ENCODE results near the gene DTX1.

Gene DTX1

GRCh38 chr12:113094738-113095137, 38.2 kb downstream of the DTX1 start:
- DNase-seq (ENCODE audit: low read depth), result no peak

DNA sequence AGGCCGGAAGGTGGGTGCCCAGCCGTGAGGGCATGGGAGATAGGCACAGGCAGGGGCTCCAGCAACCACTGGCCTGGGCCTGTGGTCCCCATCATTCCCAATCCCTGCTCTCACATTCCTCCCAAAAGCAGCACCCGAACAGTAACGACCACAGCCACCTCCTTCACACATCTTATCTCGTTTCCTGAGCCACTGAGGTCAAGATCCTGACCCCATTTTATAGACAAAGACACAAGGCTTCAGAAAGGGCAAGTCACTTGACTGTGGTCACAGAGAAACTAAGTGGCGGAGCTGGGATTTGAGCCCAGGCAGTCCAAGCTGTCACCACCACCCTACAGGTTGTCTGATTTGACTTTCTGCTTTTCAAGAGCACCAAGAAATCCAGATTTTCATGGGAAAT, 38.9 kb downstream of the DTX1 start:
- DNase-seq (ENCODE audit: low read depth), result no peak

DNA sequence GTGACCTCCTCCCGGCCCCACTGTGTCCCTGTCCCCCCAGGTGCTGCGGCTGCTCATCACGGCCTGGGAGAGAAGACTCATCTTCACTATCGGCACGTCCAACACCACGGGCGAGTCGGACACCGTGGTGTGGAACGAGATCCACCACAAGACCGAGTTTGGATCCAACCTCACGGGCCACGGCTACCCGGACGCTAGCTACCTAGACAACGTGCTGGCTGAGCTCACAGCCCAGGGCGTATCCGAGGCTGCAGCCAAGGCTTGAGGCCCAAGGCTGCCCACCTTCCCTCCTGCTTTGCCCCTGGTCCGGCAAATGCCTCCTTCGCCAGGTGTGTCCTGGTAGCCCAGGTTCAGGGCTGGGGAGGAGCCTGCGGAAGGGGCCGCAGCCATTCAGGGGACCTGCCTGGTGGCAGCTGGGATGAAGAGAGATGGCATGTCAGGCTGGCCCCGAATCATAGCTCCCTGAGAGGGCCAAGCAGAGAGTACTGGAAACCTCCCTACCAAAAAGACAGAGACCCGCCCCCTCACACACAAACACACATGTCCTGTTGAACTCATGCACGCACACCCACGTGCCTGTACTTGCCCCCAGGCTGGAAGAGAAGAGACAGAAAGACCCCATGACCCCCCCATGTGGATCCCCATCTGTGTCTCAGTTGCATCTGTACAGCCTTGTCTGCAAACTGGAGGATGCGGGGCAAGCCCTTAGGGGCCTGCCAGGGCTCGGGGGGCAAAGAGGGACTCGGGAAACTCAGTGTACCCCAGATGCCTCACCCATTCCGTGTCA, 40.3 kb downstream of the DTX1 start:
- DNase-seq (ENCODE audit: low read depth), result no peak

DNA sequence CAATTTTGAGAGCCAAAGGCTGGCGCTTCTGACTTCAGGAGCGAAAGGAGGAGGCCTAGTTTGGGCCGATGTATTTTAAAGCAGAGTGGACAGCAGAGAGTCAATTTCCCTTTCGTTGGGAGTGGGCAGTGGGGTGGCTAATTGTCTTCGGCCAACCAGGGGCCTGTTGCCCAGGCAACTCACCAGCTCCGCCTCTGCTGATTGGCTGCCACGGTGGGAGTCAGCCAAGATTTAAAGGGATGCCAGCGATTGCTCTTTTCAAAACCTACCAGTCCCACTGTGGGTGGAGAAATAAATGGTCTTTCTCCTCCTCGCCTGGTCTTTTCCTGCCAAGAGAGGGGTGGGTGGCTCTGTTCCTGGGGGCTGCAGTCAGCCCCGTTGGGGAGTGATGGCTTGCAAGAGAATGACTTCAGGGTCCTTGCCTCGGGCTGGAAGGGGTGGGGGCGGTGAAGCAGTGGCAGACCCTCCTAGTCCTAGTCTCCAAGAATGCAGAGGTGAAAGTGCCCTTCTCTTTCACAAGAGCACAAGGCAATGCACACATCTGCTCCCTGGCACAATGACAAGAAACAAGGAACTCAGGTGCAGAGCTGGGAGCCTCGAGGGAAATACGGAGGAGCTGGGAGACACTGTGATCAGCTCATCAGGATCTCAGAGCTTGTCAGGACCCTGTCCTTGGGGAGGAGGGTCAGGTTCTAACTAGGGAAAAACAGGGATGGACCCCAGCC, 41.3 kb downstream of the DTX1 start:
- DNase-seq (ENCODE audit: low read depth), result no peak

- DNase-seq (ENCODE audit: low read depth), result peak; percentile 66
These were observed 42.0 kb downstream of the DTX1 start for GRCh38 chr12:113098441-113099028.

GRCh38 chr12:113099364-113099763, 42.8 kb downstream of the DTX1 start:
- DNase-seq (ENCODE audit: low read depth), result no peak

GRCh38 chr12:113099764-113100163, 43.2 kb downstream of the DTX1 start:
- DNase-seq (ENCODE audit: low read depth), result no peak

GRCh38 chr12:113101751-113102150, 45.2 kb downstream of the DTX1 start:
- no peak for DNase-seq (ENCODE audit: low read depth)

- DNase-seq (ENCODE audit: low read depth), result no peak
These were observed 46.3 kb downstream of the DTX1 start for GRCh38 chr12:113102811-113103210.

DNA sequence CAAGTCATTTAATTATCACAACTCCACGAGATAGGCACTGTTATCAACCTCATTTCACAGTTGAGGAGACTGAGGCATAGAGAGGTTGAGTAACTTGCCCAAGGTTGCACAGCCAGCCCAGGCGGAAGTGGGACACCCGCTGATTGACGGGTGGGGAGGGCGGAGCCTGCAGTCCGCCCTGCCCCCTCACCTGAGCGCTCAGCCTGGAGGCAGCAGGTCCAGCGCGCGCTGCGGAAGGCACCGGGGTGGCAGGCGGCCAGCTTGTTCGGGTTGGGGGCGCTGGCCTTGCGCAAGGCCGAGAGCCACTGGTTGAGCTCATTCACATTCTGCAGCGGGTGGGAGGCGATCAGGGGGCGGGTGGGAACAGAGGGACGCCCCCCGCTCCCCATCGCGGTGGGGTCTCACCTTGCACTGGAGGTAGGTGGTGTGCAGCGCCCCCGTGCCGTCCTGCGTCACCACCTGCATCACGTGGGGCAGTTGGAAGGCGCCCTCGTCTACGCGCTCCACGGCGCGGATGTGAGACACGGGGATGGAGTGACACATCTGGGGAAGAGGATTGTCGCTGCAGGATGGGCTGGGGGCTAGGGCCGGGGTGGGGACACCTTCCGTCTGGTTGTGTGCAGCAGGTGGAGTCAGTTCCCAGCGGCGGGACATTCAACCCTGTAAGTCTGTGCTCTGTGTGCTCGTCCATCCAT, 47.4 kb downstream of the DTX1 start:
- no peak for DNase-seq (ENCODE audit: low read depth)

- DNase-seq (ENCODE audit: low read depth), result no peak
These were observed 48.5 kb downstream of the DTX1 start for GRCh38 chr12:113104953-113105510.

DNA sequence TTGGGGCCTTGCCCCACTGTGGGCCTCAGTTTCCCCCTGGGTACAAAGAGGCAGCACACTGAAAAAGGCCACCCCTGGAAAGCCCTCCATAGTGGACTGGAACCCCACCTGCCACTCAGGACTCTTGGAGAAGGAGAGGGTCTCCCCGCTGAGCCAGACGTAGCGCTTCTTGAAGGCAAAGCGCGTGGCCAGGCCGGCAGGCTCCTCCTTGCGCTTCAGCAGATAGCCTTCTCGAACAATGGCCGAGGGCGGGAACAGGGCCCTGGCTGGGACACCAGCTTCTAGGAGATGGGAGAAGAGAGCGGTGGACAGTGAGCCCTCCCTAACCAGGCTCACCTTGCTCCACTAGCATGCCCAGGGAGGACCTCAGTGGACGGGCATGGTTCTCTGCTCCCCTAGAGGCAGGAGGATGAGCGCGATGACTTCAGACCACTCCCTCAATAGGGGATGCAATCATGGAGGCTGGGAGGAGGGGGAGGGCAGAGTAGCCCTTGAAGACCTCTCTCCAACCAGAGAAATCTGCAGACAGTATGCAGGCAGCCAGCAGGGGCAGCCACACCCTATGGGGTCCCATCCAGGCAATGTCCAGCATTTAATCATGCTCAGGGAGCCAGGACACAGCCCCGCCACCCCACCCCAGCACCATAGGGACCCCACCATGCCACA, 49.2 kb downstream of the DTX1 start:
- no peak for DNase-seq (ENCODE audit: low read depth)

DNA sequence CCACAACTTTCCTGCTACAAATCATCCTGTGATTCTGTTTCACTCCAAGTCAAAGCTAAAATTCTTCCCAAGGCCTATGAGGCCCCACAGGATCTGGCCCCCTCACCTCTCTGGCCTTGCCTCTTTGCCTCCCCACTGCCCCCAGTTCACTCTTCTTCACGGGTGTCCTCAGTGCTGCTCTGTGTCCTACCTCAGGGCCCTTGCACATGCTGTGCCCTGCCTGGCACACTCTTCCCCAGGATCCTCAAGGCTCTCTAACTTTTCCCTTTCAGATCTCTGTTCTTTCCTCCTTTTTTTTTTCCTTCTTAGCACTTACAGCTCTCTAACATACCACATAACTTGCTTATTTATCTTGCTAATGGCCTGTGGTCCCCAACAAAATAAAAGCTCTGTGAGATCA, 49.8 kb downstream of the DTX1 start:
- DNase-seq (ENCODE audit: low read depth), result no peak

DNA sequence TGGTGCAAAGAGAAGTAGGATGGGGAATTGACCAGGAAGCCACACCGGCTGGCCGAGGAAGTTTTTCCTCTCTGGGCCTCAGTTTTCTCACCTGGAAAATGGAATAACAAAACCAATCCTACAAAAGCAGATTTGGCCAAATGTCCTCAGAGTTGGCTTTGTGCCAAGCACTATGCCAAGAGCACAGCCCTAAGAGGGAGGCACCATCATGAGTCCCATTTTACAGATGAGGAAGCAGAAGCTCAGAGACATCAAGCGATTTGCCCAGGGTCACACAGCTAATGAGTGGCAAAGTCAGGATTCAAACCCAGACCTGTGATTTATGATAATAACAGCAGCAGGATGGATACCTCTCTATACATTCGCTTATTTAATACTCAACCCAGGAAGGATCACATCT, 51.8 kb downstream of the DTX1 start:
- DNase-seq (ENCODE audit: low read depth), result no peak

GRCh38 chr12:113109360-113109759, 52.8 kb downstream of the DTX1 start:
- no peak for DNase-seq (ENCODE audit: low read depth)

DNA sequence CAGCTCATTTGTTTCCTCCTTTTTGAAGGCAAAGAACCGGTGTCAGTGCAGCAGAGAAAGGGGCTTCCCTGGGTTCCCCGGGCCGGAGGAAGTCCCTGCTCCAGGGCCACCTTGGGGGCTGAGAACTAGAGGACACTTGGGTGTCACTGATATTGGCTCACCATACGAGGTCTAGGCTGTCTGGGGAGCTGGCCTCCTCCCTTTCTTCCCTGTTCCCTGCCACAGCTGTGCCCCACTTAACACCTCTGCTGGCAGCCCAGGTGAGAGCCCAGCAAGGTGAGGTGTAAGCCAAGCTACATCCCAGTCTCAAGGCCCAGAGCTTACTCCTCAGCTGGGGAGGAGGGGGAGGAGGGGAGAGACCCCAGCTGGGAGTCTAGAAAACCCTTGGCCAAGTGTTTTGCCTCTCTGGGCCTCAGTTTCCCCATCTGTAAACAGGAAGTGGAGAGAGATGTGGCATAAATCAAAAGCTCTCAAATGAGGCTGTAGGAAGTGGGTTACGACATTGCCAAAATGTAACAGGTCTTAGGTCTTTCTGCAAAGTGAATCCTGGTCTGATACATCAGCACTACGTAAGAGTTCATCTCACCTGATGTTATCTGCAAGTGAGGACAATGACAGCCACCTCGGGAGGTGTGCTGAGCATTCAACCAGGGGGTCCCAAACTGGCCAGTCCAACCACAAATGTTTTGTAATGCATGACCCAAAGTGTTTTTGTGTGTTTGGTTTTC, 53.5 kb downstream of the DTX1 start:
- no peak for DNase-seq (ENCODE audit: low read depth)

DNA sequence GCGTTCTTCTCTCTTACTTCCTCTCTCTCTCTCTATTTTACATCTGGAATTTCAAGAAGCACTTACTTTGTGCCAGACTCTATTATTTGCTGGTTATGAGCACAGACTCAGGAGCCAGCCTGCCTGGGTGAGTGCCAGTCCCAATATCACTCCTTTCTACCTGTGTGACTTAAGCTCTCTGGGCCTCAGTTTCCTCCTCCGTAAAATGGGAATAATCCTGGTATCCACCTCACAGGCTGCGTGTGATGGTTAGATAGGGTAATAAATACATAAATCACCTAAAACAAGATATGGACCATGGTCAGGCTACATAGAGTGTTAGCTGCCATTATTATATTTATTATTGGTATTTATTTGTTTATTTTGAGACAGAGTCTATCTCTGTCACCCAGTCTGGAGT, 54.7 kb downstream of the DTX1 start:
- no peak for DNase-seq (ENCODE audit: low read depth)

DNA sequence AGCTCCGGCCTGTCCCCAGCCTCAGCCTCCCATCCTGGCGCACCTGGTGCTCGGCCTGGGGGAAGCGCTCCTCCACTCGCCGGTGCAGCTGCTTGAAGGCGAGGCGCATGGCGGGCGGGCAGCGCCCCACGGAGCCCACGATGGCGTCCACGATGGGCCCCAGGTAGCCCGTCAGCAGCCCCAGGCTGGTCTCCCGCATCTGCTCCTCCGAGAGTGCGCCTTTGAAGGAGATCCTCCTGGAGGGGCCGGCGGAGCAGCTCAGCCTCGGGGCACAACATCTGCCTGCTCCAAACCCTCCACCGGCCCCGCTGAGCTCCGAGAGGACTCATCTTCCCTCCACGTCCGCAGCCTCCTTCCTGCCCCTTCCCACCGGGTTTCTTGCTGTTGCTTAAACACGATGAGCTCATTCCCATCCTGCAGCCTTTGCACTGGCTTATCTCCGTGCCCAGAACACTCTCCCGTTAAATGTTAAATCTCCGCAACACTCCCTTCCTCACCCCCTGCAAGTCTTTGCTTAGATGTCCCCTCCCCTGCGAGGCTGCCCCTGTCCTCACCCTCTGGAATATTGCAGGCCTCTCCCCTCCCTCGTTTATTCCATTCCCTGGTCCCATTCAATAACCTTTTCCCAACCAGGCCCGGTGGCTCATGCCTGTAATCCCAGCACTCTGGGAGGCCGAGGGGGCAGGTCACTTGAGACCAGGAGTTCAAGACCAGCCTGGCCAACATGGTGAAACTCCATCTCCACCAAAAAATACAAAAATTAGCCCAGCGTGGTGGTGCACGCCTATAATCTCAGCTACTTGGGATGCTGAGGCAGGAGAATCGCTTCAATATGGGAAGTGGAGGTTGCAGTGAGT, 55.7 kb downstream of the DTX1 start:
- no peak for DNase-seq (ENCODE audit: low read depth)

GRCh38 chr12:113113397-113113796, 56.9 kb downstream of the DTX1 start:
- DNase-seq (ENCODE audit: low read depth), result no peak

All from GM04504 (cell line).